GM04503 (cell line): ENCODE results near the gene FGGY.
A peak's percentile ranks its signal among the peaks of the same experiment; 100 is the strongest.

ENCODE experiments used
- DNase-seq: peaks from one replicate; pipeline ENCODE4 v3.0.0-alpha.2; 2012; ENCODE audit warnings: low read depth

FGGY gene

GRCh38 chr1:59738591-59739015 is 441.7 kb downstream of the FGGY start:
- DNase-seq, result peak; percentile 63

DNA sequence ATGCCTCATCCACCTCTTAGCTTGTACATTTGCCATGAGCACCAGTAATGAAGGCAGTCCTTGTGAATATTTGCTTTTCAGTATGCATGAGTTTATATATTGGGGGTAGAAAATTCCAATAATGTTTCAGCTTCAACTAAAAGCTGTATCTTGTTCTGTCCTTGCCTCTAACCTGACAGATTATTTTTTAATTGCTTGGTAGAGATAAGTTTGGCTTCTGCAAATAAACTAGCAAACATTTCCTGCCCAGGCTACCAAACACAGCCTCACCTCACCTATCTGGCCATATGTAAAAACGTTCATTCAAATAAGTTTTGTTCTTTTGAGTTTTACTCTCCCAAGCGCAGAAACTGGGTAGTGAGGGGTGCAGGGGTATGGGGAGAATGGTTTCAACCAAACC is 442.2 kb downstream of the FGGY start:
- DNase-seq, result no peak

DNA sequence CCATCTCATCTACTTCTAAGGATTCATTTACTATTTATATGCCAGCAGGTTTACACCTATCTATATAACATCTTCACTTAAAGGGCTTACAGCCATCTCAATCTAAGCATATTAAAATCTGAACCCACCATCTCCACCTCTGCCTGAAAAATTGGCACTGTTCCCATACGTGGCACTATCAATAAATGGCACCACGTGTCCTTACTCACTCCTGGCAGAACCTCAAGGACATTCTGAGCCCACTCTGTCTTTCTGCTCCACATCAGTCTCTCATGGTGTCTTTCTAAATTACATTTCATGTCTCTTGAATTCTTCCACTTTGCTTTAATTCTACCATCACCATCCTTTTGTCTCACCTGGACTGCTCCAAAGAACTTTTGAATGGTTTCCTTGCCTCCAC is 445.6 kb downstream of the FGGY start:
- no peak for DNase-seq

DNA sequence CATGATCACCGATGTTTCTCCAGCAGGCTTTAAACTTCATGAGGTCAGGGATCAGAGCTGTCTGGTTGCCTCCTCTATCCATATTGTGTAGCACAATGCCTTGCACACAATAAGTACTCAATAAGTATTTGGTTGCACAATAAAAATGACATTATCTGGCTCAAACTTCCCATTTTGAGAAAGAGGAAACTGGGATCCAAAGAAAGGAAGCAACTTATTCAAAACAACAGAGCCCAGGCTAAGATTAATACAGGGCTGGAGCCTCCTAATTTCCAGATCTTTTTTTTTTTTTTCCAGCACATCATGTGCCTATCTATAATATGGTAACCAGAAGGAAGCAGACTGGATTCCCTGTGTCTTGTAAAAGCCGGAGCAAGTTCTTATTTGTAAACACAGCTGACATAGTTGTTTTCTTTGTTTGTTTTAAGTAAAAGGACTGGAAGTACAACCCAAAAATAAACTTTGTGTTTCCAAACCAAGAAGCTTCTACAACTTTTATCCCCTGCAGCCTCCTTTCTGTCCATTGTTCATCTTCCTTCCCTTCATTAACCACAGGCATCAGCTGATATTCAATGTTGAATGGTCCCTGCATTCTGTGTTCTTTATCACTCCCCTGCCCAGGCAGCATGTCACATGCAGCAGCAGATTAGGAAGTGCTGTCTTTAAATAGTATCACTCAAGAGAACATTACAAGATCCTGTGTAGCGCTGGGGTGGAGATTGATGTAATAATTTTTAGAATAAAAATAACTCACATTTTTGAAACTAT is 446.6 kb downstream of the FGGY start:
- DNase-seq, result no peak

DNA sequence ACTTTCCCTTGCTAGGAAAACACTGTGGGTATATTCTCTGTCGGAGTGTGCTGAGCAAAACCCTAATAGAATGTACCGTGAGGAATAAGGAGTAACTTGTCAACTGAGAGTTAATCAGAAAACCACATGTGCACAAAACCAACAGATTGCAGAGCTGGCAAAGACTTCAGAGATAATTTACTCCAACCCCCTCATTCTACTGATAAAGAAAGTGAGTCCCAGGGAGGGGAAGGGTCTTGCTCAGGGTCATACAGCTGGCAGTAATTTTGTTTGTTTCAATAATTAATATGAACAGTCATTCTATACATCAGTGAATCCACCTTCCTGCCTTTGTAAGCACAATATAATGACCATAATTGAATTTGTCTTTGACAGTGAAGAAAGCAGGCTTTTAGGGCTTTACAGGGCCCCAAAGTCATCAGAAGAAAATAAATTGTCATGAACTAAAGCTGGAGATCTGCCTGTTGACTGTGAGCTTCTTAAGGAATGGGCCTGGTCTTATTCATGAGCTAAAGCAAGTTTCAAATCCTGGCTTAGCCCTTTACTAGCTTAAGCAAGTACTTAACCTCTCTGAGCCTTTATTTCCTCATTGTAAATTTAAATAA is 450.6 kb downstream of the FGGY start:
- DNase-seq, result no peak

- DNase-seq, result no peak
Observed at GRCh38 chr1:59748123-59748522, 451.2 kb downstream of the FGGY start.

- DNase-seq, result peak; percentile 59
Observed at GRCh38 chr1:59750328-59751003, 453.6 kb downstream of the FGGY start.

GRCh38 chr1:59751004-59751395 is 454.1 kb downstream of the FGGY start:
- no peak for DNase-seq

GRCh38 chr1:59751801-59752200 is 454.9 kb downstream of the FGGY start:
- no peak for DNase-seq

DNA sequence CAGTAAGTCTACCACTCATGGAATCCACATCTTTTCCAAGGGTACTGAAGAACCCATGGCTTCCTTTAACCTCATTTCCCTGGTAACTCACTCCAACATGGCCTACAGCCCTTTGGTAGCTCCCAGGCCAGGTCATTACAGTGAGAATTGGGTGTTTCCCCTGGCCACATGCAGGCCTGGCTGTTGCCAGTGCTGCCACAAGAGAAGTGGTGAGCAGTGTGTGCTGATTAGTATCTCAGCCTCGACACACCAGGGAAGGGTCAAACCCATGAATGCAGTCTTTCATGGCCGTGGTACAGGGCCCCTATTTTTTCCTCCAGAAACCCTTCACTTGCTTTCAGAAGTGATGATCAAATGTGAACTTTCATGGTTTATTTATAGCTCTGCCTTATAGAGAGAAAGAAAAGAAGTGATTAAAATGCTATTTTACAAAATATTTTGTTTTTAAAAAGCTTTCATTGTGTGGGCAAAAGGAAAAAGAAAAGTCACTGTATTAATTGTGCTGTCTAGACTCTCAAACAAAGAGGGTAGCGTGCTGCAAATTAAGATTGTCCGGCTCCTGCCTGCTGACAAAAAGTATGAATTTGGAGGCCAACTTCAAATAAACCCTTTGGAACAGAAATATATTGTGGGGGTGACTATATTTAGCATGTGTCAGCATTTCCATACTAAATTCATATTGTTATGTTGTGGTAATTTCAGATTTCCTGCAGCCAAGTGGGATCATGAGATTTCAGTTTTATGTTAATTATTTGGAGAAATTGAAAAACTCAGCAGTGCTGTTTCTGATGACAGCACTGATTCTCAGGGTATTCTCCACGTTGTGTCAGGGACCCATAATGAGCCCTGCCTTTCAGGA is 455.9 kb downstream of the FGGY start:
- no peak for DNase-seq

GRCh38 chr1:59755069-59755685 is 458.3 kb downstream of the FGGY start:
- no peak for DNase-seq

DNA sequence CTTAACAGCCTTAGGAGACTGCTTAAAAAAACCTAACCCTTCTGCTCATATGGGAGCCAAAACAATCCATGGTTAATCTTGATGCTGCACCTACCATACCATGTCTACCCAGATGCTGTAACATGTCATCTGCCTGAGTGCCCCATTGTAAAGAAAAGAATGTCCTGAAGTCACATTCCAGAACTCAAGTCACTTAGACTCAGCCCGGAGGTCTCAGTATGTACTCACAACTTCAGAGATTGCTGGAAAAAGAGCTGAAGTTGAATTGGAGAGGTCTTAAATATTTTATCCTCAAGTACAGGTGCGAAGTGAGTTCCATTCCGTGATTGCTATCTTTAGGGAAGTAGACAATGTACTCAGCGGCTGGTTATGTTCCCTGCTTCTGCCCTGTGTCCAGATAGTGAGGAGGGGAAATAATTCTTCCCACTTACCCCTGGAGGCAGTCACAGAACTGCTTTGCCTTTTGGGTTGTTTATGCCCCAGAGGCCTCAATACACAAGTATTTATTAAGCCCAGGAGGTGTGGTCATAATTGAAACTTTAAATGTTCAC is 460.4 kb downstream of the FGGY start:
- DNase-seq, result no peak

GRCh38 chr1:59759156-59759925 is 462.4 kb downstream of the FGGY start:
- peak; percentile 55 for DNase-seq

GRCh38 chr1:59761443-59761842 is 464.5 kb downstream of the FGGY start:
- DNase-seq, result no peak

- no peak for DNase-seq
Observed at GRCh38 chr1:59763418-59763817, 466.5 kb downstream of the FGGY start.

- no peak for DNase-seq
Observed at GRCh38 chr1:59765011-59765730, 468.3 kb downstream of the FGGY start.

- no peak for DNase-seq
Observed at GRCh38 chr1:59766227-59766855, 469.4 kb downstream of the FGGY start.

GRCh38 chr1:59767119-59767518 is 470.2 kb downstream of the FGGY start:
- no peak for DNase-seq
